RWPE1 (cell line): Measurements from ENCODE around the gene RLIM.

ENCODE experiments used
- CTCF ChIA-PET: fragments of 350-600 bp; sonication (Branson Sonifier 250); formaldehyde crosslinking; extraction: SDS; loops from one replicate; lab custom pipeline; 2021; lab: Yijun Ruan, JAX
- POLR2A ChIA-PET: fragments of 400-600 bp; formaldehyde crosslinking; extraction: SDS; loops from one replicate; lab custom pipeline; 2020; ENCODE audit warnings: antibody characterized with exemption; ENCODE audit not compliant: low non-redundant PET; lab: Yijun Ruan, JAX
- DNase-seq: peaks from one replicate; pipeline ENCODE4 v3.0.0; 2012; ENCODE audit warnings: low spot score
- H3K27ac ChIP-seq: fragments of 450-650 bp; 2 replicates; pipeline ENCODE4 v1.5.1; 2017
- CTCF ChIP-seq: fragments of 450-650 bp; conservative IDR thresholded peaks from 2 replicates; pipeline ENCODE4 v1.5.1; 2017; ENCODE audit warnings: low read depth, mild to moderate bottlenecking

Gene RLIM

GRCh38 chrX:74606342-74606741 is 8.1 kb downstream of the RLIM start:
- DNase-seq, result no peak
- POLR2A ChIA-PET, result no interaction called here
- no peak overlapping the region for H3K27ac ChIP-seq
- TF ChIP-seq CTCF, result no peak
- CTCF ChIA-PET, result no interaction called here

- TF ChIP-seq CTCF, result no peak
- CTCF ChIA-PET, result interaction anchor here (0.6 to 0.7 kb wide), 2 partner anchors 539 to 735 kb away, joined by 3 to 4 read pairs; no protein-coding TSS in a partner anchor
- no peak for DNase-seq
- H3K27ac ChIP-seq, result no peak overlapping the region
- POLR2A ChIA-PET, result no interaction called here
Observed at GRCh38 chrX:74603040-74603439, 11.4 kb downstream of the RLIM start.

DNA sequence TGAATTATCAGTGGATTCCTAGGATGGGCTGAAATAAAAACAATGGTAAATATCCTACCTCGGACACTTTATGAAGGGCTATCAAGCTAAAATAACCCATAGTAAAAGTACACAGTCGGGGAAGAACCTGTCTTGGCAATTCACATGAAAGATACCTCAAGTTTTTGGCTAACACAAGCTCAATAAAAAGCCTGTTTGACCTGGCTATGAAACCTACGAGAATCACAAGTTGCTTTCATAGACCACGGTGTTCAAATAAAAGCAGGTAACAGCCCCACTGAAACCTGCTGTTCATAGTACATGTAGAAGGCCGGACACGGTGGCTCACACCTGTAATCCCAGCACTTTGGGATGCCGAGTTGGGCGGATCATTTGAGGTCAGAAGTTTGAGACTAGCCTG is 12.3 kb downstream of the RLIM start:
- CTCF ChIA-PET, result interaction anchor here (0.6 kb wide), 1 partner anchor 538 kb away, joined by 3 read pairs; no protein-coding TSS in a partner anchor
- POLR2A ChIA-PET, result no interaction called here

DNA sequence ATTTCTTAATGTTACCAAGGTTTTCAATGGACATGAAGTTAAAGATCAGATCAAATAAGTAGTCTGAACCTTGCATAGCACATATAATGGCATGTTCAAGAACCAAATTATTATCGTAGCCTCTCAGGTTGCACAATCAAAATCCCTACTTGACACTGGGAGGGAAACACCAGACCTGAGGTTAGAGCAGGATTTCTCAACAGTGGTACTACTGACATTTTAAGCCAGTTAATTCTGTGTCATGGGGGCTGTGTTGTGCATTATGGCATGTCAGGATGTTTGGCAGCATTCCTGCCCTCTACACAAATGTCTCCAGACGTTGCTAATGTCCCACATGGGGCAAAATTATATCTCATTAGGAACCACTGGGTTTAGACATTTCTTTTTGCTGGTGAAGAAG is 20.8 kb downstream of the RLIM start:
- no peak for TF ChIP-seq CTCF
- ChIA-PET CTCF (no interaction called here), POLR2A (no interaction called here)
- no peak for DNase-seq
- no peak overlapping the region for H3K27ac ChIP-seq

More for the DNA sequence above, 12.3 kb downstream of the RLIM start:
- H3K27ac ChIP-seq, result no peak overlapping the region
- no peak for DNase-seq
- no peak for TF ChIP-seq CTCF

GRCh38 chrX:74585766-74586165 is 28.7 kb downstream of the RLIM start:
- POLR2A ChIA-PET, result no interaction called here

GRCh38 chrX:74579597-74580198 is 34.7 kb downstream of the RLIM start:
- CTCF ChIA-PET, result no interaction called here
- H3K27ac ChIP-seq, result no peak overlapping the region
- TF ChIP-seq CTCF, result no peak
- POLR2A ChIA-PET, result no interaction called here
- DNase-seq, result no peak

More at GRCh38 chrX:74585766-74586165, 28.7 kb downstream of the RLIM start:
- H3K27ac ChIP-seq, result no peak overlapping the region
- no peak for DNase-seq
- CTCF ChIA-PET, result no interaction called here
- TF ChIP-seq CTCF, result no peak
